Measurements from ENCODE around the gene UBL4A.

UBL4A gene

GRCh38 chrX:154484255-154485149, 1.9 kb downstream of the UBL4A start:
- in situ Hi-C loops (cut with MboI; ENCODE audit: low sequenced_read_pairs) = no loop called here

- in situ Hi-C loops (cut with MboI; ENCODE audit: low sequenced_read_pairs) = no loop called here
These were observed 3.1 kb downstream of the UBL4A start for GRCh38 chrX:154483325-154483724.

GRCh38 chrX:154482786-154483185, 3.6 kb downstream of the UBL4A start:
- in situ Hi-C loops (cut with MboI; ENCODE audit: low sequenced_read_pairs) = no loop called here

- in situ Hi-C loops (cut with MboI; ENCODE audit: low sequenced_read_pairs) = no loop called here
These were observed 4.4 kb downstream of the UBL4A start for GRCh38 chrX:154481911-154482601.

GRCh38 chrX:154481195-154481594, 5.2 kb downstream of the UBL4A start:
- in situ Hi-C loops (cut with MboI; ENCODE audit: low sequenced_read_pairs) = no loop called here

- in situ Hi-C loops (cut with MboI; ENCODE audit: low sequenced_read_pairs) = no loop called here
These were observed 7.4 kb downstream of the UBL4A start, which contains the start of gene LAGE3 for GRCh38 chrX:154478728-154479622. Gene LAGE3 (minus strand): TSS chrX:154479281. CDS start chrX:154478915, 366 bp downstream.

GRCh38 chrX:154477891-154478477, 8.4 kb downstream of the UBL4A start:
- in situ Hi-C loops (cut with MboI; ENCODE audit: low sequenced_read_pairs) = no loop called here

- in situ Hi-C loops (cut with MboI; ENCODE audit: low sequenced_read_pairs) = no loop called here
These were observed 9.6 kb downstream of the UBL4A start for GRCh38 chrX:154476821-154477220.

- in situ Hi-C loops (cut with MboI; ENCODE audit: low sequenced_read_pairs) = no loop called here
These were observed 12.7 kb downstream of the UBL4A start for GRCh38 chrX:154473683-154474082.

- in situ Hi-C loops (cut with MboI; ENCODE audit: low sequenced_read_pairs) = no loop called here
These were observed 13.5 kb downstream of the UBL4A start for GRCh38 chrX:154472685-154473632.

- in situ Hi-C loops (cut with MboI; ENCODE audit: low sequenced_read_pairs) = no loop called here
These were observed 14.4 kb downstream of the UBL4A start for GRCh38 chrX:154471839-154472684.

GRCh38 chrX:154470914-154471568, 15.4 kb downstream of the UBL4A start:
- in situ Hi-C loops (cut with MboI; ENCODE audit: low sequenced_read_pairs) = no loop called here

- in situ Hi-C loops (cut with MboI; ENCODE audit: low sequenced_read_pairs) = no loop called here
These were observed 16.0 kb downstream of the UBL4A start for GRCh38 chrX:154470434-154470833.

- in situ Hi-C loops (cut with MboI; ENCODE audit: low sequenced_read_pairs) = no loop called here
These were observed 16.5 kb downstream of the UBL4A start for GRCh38 chrX:154469880-154470279.

GRCh38 chrX:154469114-154469513, 17.3 kb downstream of the UBL4A start:
- in situ Hi-C loops (cut with MboI; ENCODE audit: low sequenced_read_pairs) = no loop called here

- in situ Hi-C loops (cut with MboI; ENCODE audit: low sequenced_read_pairs) = no loop called here
These were observed 18.2 kb downstream of the UBL4A start for GRCh38 chrX:154468217-154468616.

- in situ Hi-C loops (cut with MboI; ENCODE audit: low sequenced_read_pairs) = no loop called here
These were observed 18.9 kb downstream of the UBL4A start for GRCh38 chrX:154467556-154467955.

GRCh38 chrX:154466907-154467306, 19.5 kb downstream of the UBL4A start:
- in situ Hi-C loops (cut with MboI; ENCODE audit: low sequenced_read_pairs) = no loop called here
